Measurements from ENCODE around the gene MPHOSPH9. TPM values are rescaled to one million over a fixed set of nuclear protein-coding genes. Genes with fewer than 3 reads are reported as not detected.
"Not testable (repeated sequence)": the region's sequence is repeated elsewhere in the genome, so short reads cannot be mapped to it uniquely, and the experiment has no call there.

Gene MPHOSPH9
- total RNA-seq, 1 experiment from 2014 or later = 40.4 TPM

GRCh38 chr12:123254853-123255446, 22.0 kb upstream of the MPHOSPH9 start:
- no peak overlapping the region for H3K4me3 Mint-ChIP-seq (ENCODE audit: unreplicated experiment)
- H3K4me1 Mint-ChIP-seq (ENCODE audit: insufficient read depth, unreplicated experiment) = peaks cover 20% of the 10 kb centered on the region
- ChIA-PET CTCF (no interaction called here), POLR2A (no interaction called here)
- TF ChIP-seq CTCF (IDR thresholded peaks at IDR 0.05; ENCODE audit: unreplicated experiment) = no peak
- H3K27me3 Mint-ChIP-seq (ENCODE audit: insufficient read depth, unreplicated experiment) = no peaks in the 10 kb centered on the region
- no peaks in the 10 kb centered on the region for H3K9me3 Mint-ChIP-seq (ENCODE audit: unreplicated experiment)
- no TSS peak for BruUV-seq (replicated peaks)
- H3K27ac Mint-ChIP-seq (ENCODE audit: low read depth, unreplicated experiment) = peak overlapping the region; percentile 12
- intact Hi-C loops (cut with micrococcal nuclease) = no loop called here
- H3K36me3 Mint-ChIP-seq (ENCODE audit: insufficient read depth, unreplicated experiment) = peaks cover 83% of the 10 kb centered on the region
- no peak for DNase-seq (ENCODE audit: unreplicated experiment)

GRCh38 chr12:123253641-123254459, 20.9 kb upstream of the MPHOSPH9 start:
- CTCF ChIA-PET = interaction anchor here (2.1 kb wide), 1 partner anchor 16 kb away, joined by 5 read pairs; no protein-coding TSS in a partner anchor
- Mint-ChIP-seq H3K4me3 (ENCODE audit: unreplicated experiment) (no peak overlapping the region), H3K27me3 (ENCODE audit: insufficient read depth, unreplicated experiment) (no peaks in the 10 kb centered on the region), H3K36me3 (ENCODE audit: insufficient read depth, unreplicated experiment) (peaks cover 78% of the 10 kb centered on the region), H3K4me1 (ENCODE audit: insufficient read depth, unreplicated experiment) (peaks cover 23% of the 10 kb centered on the region), H3K9me3 (ENCODE audit: unreplicated experiment) (no peaks in the 10 kb centered on the region), H3K27ac (ENCODE audit: low read depth, unreplicated experiment) (peak overlapping the region; percentile 12)
- POLR2A ChIA-PET = interaction anchor here (0.6 to 1.6 kb wide), 3 partner anchors 20 to 1379 kb away, joined by 3 to 10 read pairs (median 3); partner anchors contain the start of genes MPHOSPH9 and MTRFR
- intact Hi-C loops (cut with micrococcal nuclease) = no loop called here
- no peak for TF ChIP-seq CTCF (IDR thresholded peaks at IDR 0.05; ENCODE audit: unreplicated experiment)
- no peak for DNase-seq (ENCODE audit: unreplicated experiment)
- no TSS peak for BruUV-seq (replicated peaks)

- DNase-seq (ENCODE audit: unreplicated experiment); intact Hi-C loops (cut with micrococcal nuclease); BruUV-seq (replicated peaks); H3K27me3 Mint-ChIP-seq (ENCODE audit: insufficient read depth, unreplicated experiment); H3K9me3 Mint-ChIP-seq (ENCODE audit: unreplicated experiment); H3K27ac Mint-ChIP-seq (ENCODE audit: low read depth, unreplicated experiment); H3K4me3 Mint-ChIP-seq (ENCODE audit: unreplicated experiment): not testable (repeated sequence)
- Mint-ChIP-seq H3K36me3 (ENCODE audit: insufficient read depth, unreplicated experiment) (peaks cover 65% of the 10 kb centered on the region), H3K4me1 (ENCODE audit: insufficient read depth, unreplicated experiment) (peaks cover 23% of the 10 kb centered on the region)
- ChIA-PET CTCF (interaction anchor here (0.9 to 2.1 kb wide), 4 partner anchors 13 to 209 kb away, joined by 3 to 10 read pairs (median 4); no protein-coding TSS in a partner anchor), POLR2A (interaction anchor here (0.5 to 5.9 kb wide), 6 partner anchors 13 to 350 kb away, joined by 3 to 79 read pairs (median 7); partner anchors contain the start of genes DDX55, MPHOSPH9, MTRFR and TMED2)
Observed at GRCh38 chr12:123252365-123252764, 19.4 kb upstream of the MPHOSPH9 start.

GRCh38 chr12:123251403-123252076, 18.6 kb upstream of the MPHOSPH9 start:
- intact Hi-C loops (cut with micrococcal nuclease) = no loop called here
- Mint-ChIP-seq H3K27ac (ENCODE audit: low read depth, unreplicated experiment) (peak overlapping the region; percentile 96), H3K36me3 (ENCODE audit: insufficient read depth, unreplicated experiment) (peaks cover 57% of the 10 kb centered on the region), H3K9me3 (ENCODE audit: unreplicated experiment) (no peaks in the 10 kb centered on the region), H3K4me1 (ENCODE audit: insufficient read depth, unreplicated experiment) (peaks cover 23% of the 10 kb centered on the region), H3K4me3 (ENCODE audit: unreplicated experiment) (peak overlapping the region; percentile 62), H3K27me3 (ENCODE audit: insufficient read depth, unreplicated experiment) (no peaks in the 10 kb centered on the region)
- ChIA-PET POLR2A (interaction anchor here (0.5 to 5.9 kb wide), 8 partner anchors 9 to 382 kb away, joined by 3 to 79 read pairs (median 6); partner anchors contain the start of genes DDX55, MPHOSPH9, MTRFR and OGFOD2), CTCF (interaction anchor here (0.5 to 1.9 kb wide), 9 partner anchors 9 to 282 kb away, joined by 3 to 10 read pairs (median 3); partner anchors contain the start of gene MPHOSPH9)
- TSS peak; percentile 14 for BruUV-seq (replicated peaks)
- no peak for TF ChIP-seq CTCF (IDR thresholded peaks at IDR 0.05; ENCODE audit: unreplicated experiment)
- no peak for DNase-seq (ENCODE audit: unreplicated experiment)

Measured in MCF 10A (cell line).